Measurements from ENCODE around the gene RCVRN.

GRCh38 chr17:9908649-9909042 lies 3.6 kb upstream of the RCVRN start:
- TF ChIP-seq MBD1 (CRISPR knock-in tag; IDR thresholded peaks at IDR 0.05): no peak
- no peak for TF ChIP-seq NR3C1 (CRISPR knock-in tag; IDR thresholded peaks at IDR 0.05)
- no peak for TF ChIP-seq FOXP4 (CRISPR knock-in tag; IDR thresholded peaks at IDR 0.05; ENCODE audit: borderline replicate concordance)
- no peak for TF ChIP-seq CTBP1 (IDR thresholded peaks at IDR 0.05; ENCODE audit: borderline replicate concordance)
- no peak for TF ChIP-seq EP300 (IDR thresholded peaks at IDR 0.05; ENCODE audit: low read length)
- TF ChIP-seq ZNF140 (CRISPR knock-in tag; IDR thresholded peaks at IDR 0.05): no peak
- no peak for TF ChIP-seq CTCF (IDR thresholded peaks at IDR 0.05 in 2 of 3, conservative IDR thresholded peaks at IDR 0.05 in 1 of 3; ENCODE audit: insufficient read depth in 2 of 3, low read depth in 1 of 3, low read length in 3 of 3)
- no peak for TF ChIP-seq USF2 (CRISPR knock-in tag; IDR thresholded peaks at IDR 0.05)
- TF ChIP-seq ZNF609 (CRISPR knock-in tag; IDR thresholded peaks at IDR 0.05; ENCODE audit: borderline replicate concordance): no peak
- TF ChIP-seq ZNF561 (CRISPR knock-in tag; conservative IDR thresholded peaks at IDR 0.05): no peak
- TF ChIP-seq CREM (IDR thresholded peaks at IDR 0.05; ENCODE audit: low read depth): no peak
- no peak for TF ChIP-seq ZNF175 (CRISPR knock-in tag; IDR thresholded peaks at IDR 0.05; ENCODE audit: low read depth)
- no peak for TF ChIP-seq RBM17 (IDR thresholded peaks at IDR 0.05; ENCODE audit: borderline replicate concordance, low read depth, low read length)
- TF ChIP-seq ZNF75A (CRISPR knock-in tag; IDR thresholded peaks at IDR 0.05): no peak

Measured in K562 (cell line).